ENCODE results near the gene PTOV1. TPM values are rescaled to one million over a fixed set of nuclear protein-coding genes. Genes with fewer than 3 reads are reported as not detected.

PTOV1 gene
- total and polyA plus RNA-seq, 10 of the 15 experiments (the other 5 are each of a cell fraction or from before 2014, with no cell fraction given) = 3.2 to 83.5 (median 22.3) TPM

DNA sequence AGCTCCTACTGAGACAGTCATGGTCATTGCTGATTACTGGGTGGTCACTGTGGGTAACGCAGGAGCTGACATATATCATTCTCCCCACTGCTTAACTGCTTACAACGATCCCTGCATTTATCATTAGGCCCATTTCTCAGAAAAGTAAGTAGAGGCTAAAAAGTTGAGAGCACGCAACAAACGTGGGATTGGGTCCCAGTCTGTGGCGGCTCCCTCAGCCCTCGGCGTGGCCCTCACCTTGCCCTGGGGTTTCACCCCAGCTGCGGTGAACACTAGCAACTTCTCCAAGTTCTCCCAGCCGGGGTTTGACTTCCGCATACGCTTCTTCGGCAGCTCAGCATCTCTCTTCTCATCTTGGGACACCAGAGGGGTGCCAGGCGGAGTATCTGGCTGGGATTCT is 13.9 kb downstream of the PTOV1 start:
- POLR2A ChIA-PET = interaction anchor here (0.7 kb wide), 3 partner anchors 20 to 84 kb away, joined by 6 to 8 read pairs (median 7); no protein-coding TSS in a partner anchor
- no peak overlapping the region; the same call in 1 of the 2 replicates for H3K4me2 ChIP-seq (ENCODE audit: control insufficient read depth, insufficient read depth)
- no peaks in the 10 kb centered on the region for H3K9me3 ChIP-seq (replicated peaks; ENCODE audit: control insufficient read depth, insufficient read depth, low read length)
- CTCF ChIA-PET = interaction anchor here (0.6 to 1.8 kb wide), 4 partner anchors 46 to 143 kb away, joined by 3 to 6 read pairs (median 4); no protein-coding TSS in a partner anchor
- H2AFZ ChIP-seq (ENCODE audit: control insufficient read depth, low read depth, low read length) = no peak overlapping the region
- no peak for DNase-seq (ENCODE audit: low read depth, low spot score)
- no peak overlapping the region for H3K27ac ChIP-seq (ENCODE audit: control insufficient read depth, insufficient read depth)
- no peak for TF ChIP-seq NFYB (IDR thresholded peaks at IDR 0.05; ENCODE audit: insufficient read depth, low read depth, low read length)
- TF ChIP-seq EGR1 (IDR thresholded peaks at IDR 0.05; ENCODE audit: borderline replicate concordance in 1 of 2, low read depth in 2 of 2, low read length in 2 of 2) = no peak
- TF ChIP-seq, protein P1, sequence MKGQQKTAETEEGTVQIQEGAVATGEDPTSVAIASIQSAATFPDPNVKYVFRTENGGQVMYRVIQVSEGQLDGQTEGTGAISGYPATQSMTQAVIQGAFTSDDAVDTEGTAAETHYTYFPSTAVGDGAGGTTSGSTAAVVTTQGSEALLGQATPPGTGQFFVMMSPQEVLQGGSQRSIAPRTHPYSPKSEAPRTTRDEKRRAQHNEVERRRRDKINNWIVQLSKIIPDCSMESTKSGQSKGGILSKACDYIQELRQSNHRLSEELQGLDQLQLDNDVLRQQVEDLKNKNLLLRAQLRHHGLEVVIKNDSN (IDR thresholded peaks at IDR 0.05; ENCODE audit: borderline replicate concordance, extremely low read length, insufficient read depth, low read depth, low read length) = no peak
- TF ChIP-seq, protein P2, sequence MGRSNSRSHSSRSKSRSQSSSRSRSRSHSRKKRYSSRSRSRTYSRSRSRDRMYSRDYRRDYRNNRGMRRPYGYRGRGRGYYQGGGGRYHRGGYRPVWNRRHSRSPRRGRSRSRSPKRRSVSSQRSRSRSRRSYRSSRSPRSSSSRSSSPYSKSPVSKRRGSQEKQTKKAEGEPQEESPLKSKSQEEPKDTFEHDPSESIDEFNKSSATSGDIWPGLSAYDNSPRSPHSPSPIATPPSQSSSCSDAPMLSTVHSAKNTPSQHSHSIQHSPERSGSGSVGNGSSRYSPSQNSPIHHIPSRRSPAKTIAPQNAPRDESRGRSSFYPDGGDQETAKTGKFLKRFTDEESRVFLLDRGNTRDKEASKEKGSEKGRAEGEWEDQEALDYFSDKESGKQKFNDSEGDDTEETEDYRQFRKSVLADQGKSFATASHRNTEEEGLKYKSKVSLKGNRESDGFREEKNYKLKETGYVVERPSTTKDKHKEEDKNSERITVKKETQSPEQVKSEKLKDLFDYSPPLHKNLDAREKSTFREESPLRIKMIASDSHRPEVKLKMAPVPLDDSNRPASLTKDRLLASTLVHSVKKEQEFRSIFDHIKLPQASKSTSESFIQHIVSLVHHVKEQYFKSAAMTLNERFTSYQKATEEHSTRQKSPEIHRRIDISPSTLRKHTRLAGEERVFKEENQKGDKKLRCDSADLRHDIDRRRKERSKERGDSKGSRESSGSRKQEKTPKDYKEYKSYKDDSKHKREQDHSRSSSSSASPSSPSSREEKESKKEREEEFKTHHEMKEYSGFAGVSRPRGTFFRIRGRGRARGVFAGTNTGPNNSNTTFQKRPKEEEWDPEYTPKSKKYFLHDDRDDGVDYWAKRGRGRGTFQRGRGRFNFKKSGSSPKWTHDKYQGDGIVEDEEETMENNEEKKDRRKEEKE (IDR thresholded peaks at IDR 0.05) = no peak
- TF ChIP-seq NRF1 (conservative IDR thresholded peaks at IDR 0.05; ENCODE audit: low read depth, low read length) = no peak
- TF ChIP-seq RAD21 (IDR thresholded peaks at IDR 0.05; ENCODE audit: insufficient read depth, low read depth, low read length) = no peak
- TF ChIP-seq JUND (IDR thresholded peaks at IDR 0.05; ENCODE audit: low read depth, low read length) = no peak
- TF ChIP-seq SIX5 (IDR thresholded peaks at IDR 0.05; ENCODE audit: low read depth, low read length, severe bottlenecking) = no peak
- no peak for TF ChIP-seq POLR2AphosphoS5 (IDR thresholded peaks at IDR 0.05; ENCODE audit: low read length)
- no peak for TF ChIP-seq POU2F2 (IDR thresholded peaks at IDR 0.05; ENCODE audit: borderline replicate concordance, low read depth, low read length)
- TF ChIP-seq POLR2A (IDR thresholded peaks at IDR 0.05; ENCODE audit: low read depth, low read length) = no peak
- TF ChIP-seq CEBPB (IDR thresholded peaks at IDR 0.05; ENCODE audit: borderline replicate concordance in 1 of 2, low read depth in 2 of 2, low read length in 2 of 2) = no peak
- no peak for TF ChIP-seq JUNB (IDR thresholded peaks at IDR 0.05)
- TF ChIP-seq CREM (IDR thresholded peaks at IDR 0.05; ENCODE audit: low read depth) = no peak
- SMC1A ChIA-PET (ENCODE audit: uncharacterized antibody, unreplicated experiment) = interaction anchor here (1.3 kb wide), 1 partner anchor 12 kb away, joined by 5 read pairs; no protein-coding TSS in a partner anchor
- WGBS (ENCODE audit: insufficient coverage, insufficient replicate concordance, low lambda C conversion rate, missing lambda C conversion rate) = 97% methylated on average over 13 of the region's 13 CpGs
- H3K27me3 ChIP-seq (replicated peaks in 1 of 2; ENCODE audit: control insufficient read depth in 2 of 2, insufficient read depth in 2 of 2, low read length in 1 of 2) = no peaks in the 10 kb centered on the region
- peaks cover 9 to 21% of the 10 kb centered on the region in 2 experiments for H3K36me3 ChIP-seq (ENCODE audit: control insufficient read depth in 2 of 2, insufficient read depth in 2 of 2, low read length in 1 of 2)
- no TSS peak for BruUV-seq (replicated peaks)
- intact Hi-C loops (cut with micrococcal nuclease; ENCODE audit: unreplicated experiment) = loop anchor here (5.0 kb wide), 2 partner anchors 98 to 188 kb away; partner anchors contain the start of genes AP2A1 and PRMT1
- in situ Hi-C loops (cut with MboI) = no loop called here
- ATAC-seq = no peak
- H3K79me2 ChIP-seq (ENCODE audit: control insufficient read depth, insufficient read depth, low read length) = peaks cover 18% of the 10 kb centered on the region
- no peaks in the 10 kb centered on the region for H4K20me1 ChIP-seq (ENCODE audit: control insufficient read depth, insufficient read depth)
- no peak overlapping the region; the same call in 1 of the 2 replicates for H3K4me3 ChIP-seq
- RAD21 ChIA-PET (ENCODE audit: unreplicated experiment) = interaction anchor here (0.7 kb wide), 3 partner anchors 40 to 225 kb away, joined by 3 to 5 read pairs (median 4); partner anchors contain the start of gene RRAS
- no peak overlapping the region for H3K9ac ChIP-seq (ENCODE audit: control insufficient read depth, insufficient read depth, low read length)
- H3K4me1 ChIP-seq (ENCODE audit: control insufficient read depth, insufficient read depth, low read length) = peaks cover 12% of the 10 kb centered on the region
- FAIRE-seq = no peak

All from GM12878 (cell line).